HEK293 (cell line): Measurements from ENCODE around the gene LLGL1.
A peak's percentile ranks its signal among the peaks of the same experiment; 100 is the strongest.

Experiments used
- CTCF ChIA-PET: fragments of 350-600 bp; formaldehyde crosslinking; extraction: SDS; loops from one replicate; lab custom pipeline; 2021; ENCODE audit warnings: antibody characterized with exemption; lab: Yijun Ruan, JAX
- POLR2A ChIA-PET: fragments of 300-600 bp; formaldehyde crosslinking; extraction: SDS; loops from one replicate; lab custom pipeline; 2020; ENCODE audit warnings: antibody characterized with exemption, inconsistent platforms; lab: Yijun Ruan, JAX
- H3K27ac ChIP-seq: fragments of 200-500 bp; sonication (Bioruptor generic); 2 replicates; pipeline ENCODE4 v1.5.1; 2014; ENCODE audit warnings: low read depth, low read length, control low read depth, inconsistent platforms; ENCODE audit errors: extremely low read depth
- H3K36me3 ChIP-seq, 2 experiments: fragments of 200-500 bp in 1 of 2; sonication (Bioruptor generic) in 1 of 2; 1 replicate in 1 of 2; 2 replicates in 1 of 2; pipeline ENCODE4 v1.5.1; 2014 to 2017; ENCODE audit warnings: inconsistent platforms in 2 of 2, low read length in 2 of 2; ENCODE audit not compliant: control insufficient read depth in 2 of 2, insufficient read depth in 1 of 2
- H3K4me1 ChIP-seq: fragments of 200-500 bp; sonication (Bioruptor generic); 2 replicates; pipeline ENCODE4 v1.5.1; 2014; ENCODE audit warnings: mild to moderate bottlenecking, low read length, inconsistent platforms; ENCODE audit not compliant: control insufficient read depth, insufficient read depth
- H3K4me3 ChIP-seq: 2 replicates; pipeline ENCODE4 v1.5.1; 2011; ENCODE audit warnings: low read depth, mild to moderate bottlenecking, control low read depth, low read length, moderate library complexity
- H3K9me3 ChIP-seq: fragments of 200-500 bp; sonication (Bioruptor generic); 2 replicates; pipeline ENCODE4 v1.5.1; 2014; ENCODE audit warnings: low read depth, low read length, inconsistent platforms; ENCODE audit not compliant: control insufficient read depth, insufficient read depth
- GLIS2 ChIP-seq: fragments of 450-650 bp; formaldehyde crosslinking; IDR thresholded peaks from 2 replicates; pipeline ENCODE4 v1.5.1; 2016; ENCODE audit warnings: missing biosample characterization, missing genetic modification characterization
- SP3 ChIP-seq: fragments of 450-650 bp; formaldehyde crosslinking; IDR thresholded peaks from 2 replicates; pipeline ENCODE4 v1.5.1; 2016; ENCODE audit warnings: missing biosample characterization, missing genetic modification characterization
- ZEB2 ChIP-seq: fragments of 450-650 bp; formaldehyde crosslinking; IDR thresholded peaks from 2 replicates; pipeline ENCODE4 v1.5.1; 2016; ENCODE audit warnings: missing biosample characterization, missing genetic modification characterization
- ZNF146 ChIP-seq: fragments of 450-650 bp; formaldehyde crosslinking; IDR thresholded peaks from 2 replicates; pipeline ENCODE4 v1.5.1; 2016; ENCODE audit warnings: missing biosample characterization, missing genetic modification characterization
- TF ChIP-seq, protein P1 (sequence below): fragments of 450-650 bp; formaldehyde crosslinking; IDR thresholded peaks from 2 replicates; pipeline ENCODE4 v1.5.1; 2016; ENCODE audit warnings: missing biosample characterization, missing genetic modification characterization

Gene LLGL1

DNA sequence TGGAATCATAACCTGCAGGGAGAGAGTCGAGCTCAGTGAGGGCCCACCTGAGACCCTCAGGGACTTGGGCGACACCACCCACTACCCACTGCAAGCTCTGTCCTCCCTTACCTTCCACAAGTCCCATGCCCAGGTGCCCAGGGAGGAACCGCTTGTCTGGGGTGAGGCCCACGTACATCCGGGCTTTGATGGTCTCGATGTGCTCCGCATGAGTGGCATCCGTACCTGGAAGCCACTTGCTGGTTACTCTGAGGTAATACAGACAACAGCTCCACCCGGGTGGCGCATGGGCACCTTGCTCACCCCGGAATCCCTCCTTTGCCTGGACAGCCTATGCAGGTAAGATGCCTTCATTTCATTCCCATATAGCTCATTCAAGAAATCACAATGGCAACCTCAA is 59.9 kb downstream of the LLGL1 start (continued):
- TF ChIP-seq, protein P1, sequence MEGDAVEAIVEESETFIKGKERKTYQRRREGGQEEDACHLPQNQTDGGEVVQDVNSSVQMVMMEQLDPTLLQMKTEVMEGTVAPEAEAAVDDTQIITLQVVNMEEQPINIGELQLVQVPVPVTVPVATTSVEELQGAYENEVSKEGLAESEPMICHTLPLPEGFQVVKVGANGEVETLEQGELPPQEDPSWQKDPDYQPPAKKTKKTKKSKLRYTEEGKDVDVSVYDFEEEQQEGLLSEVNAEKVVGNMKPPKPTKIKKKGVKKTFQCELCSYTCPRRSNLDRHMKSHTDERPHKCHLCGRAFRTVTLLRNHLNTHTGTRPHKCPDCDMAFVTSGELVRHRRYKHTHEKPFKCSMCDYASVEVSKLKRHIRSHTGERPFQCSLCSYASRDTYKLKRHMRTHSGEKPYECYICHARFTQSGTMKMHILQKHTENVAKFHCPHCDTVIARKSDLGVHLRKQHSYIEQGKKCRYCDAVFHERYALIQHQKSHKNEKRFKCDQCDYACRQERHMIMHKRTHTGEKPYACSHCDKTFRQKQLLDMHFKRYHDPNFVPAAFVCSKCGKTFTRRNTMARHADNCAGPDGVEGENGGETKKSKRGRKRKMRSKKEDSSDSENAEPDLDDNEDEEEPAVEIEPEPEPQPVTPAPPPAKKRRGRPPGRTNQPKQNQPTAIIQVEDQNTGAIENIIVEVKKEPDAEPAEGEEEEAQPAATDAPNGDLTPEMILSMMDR (tag by site-specific recombination) = no peak
- TF ChIP-seq ZNF146 (tag by site-specific recombination) (no peak), SP3 (tag by site-specific recombination) (no peak)

DNA sequence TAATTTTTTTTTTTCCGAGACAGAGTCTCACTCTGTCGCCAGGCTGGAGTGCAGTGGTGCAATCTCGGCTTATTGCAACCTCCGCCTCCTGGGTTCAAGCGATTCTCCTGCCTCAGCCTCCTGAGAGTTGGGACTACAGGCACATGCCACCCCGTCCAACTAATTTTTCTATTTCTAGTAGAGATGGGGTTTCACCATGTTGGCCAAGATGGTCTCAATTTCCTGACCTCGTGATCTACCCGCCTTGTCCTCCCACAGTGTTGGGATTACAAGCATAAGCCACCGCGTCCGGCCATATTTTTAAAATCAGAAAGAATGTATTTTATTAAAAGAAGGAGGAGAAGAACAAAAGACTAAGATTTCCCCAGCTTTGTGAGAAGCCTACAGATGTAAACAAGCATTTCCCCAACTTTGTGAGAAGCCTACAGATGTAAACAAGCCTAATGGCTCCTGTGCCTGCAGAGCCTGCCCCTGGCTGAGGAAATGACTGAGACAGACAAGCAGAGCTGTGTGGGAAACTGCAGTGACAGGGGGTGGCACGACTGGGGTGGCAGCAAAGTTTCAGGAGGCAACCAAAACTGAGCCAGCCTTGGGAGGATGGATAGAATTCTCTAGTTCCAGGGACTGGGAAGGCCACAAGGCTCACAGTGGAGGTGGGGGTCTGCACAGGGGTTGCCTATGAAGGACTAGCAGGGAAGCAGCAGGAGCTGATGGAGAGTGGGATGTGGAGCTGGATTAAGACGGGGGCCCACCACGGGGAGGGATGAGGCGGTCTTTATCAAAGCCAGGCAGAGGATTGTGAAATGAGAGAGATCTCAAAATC is 66.5 kb downstream of the LLGL1 start:
- no peak overlapping the region for H3K27ac ChIP-seq
- no peaks in the 10 kb centered on the region for H3K4me1 ChIP-seq
- ChIA-PET CTCF (no interaction called here), POLR2A (no interaction called here)
- peaks cover 82 to 99% of the 10 kb centered on the region in 2 experiments for H3K36me3 ChIP-seq
- no peaks in the 10 kb centered on the region for H3K9me3 ChIP-seq
- H3K4me3 ChIP-seq = no peak overlapping the region
- TF ChIP-seq ZEB2 (no peak), GLIS2 (tag by site-specific recombination) (0 out of 2 replicates have a peak, but pooled peaks have one; percentile 11)
